A549 (cell line): ENCODE measurements around the gene PCK1. TPM values are rescaled to one million over a fixed set of nuclear protein-coding genes. Genes with fewer than 3 reads are reported as not detected.

Source experiments
- ATAC-seq, 2 experiments: fragments of 200-7000 bp in 1 of 2; fragments of >200 bp in 1 of 2; cut with Nextera tagmentation in 1 of 2; cut with Tn5 transposase in 1 of 2; 3 replicates each; pipeline versions ENCODE4 v1.8.0 to v1.9.1; 2018 to 2020; ENCODE audit warnings: mild to moderate bottlenecking in 1 of 2, moderate library complexity in 1 of 2
- CTCF ChIA-PET: fragments of 300-600 bp; sonication (Branson Sonifier 250); formaldehyde crosslinking; extraction: SDS; loops from one replicate; lab custom pipeline; 2021; ENCODE audit warnings: antibody characterized with exemption, inconsistent platforms; lab: Yijun Ruan, JAX
- POLR2A ChIA-PET: fragments of 350-600 bp; formaldehyde crosslinking; extraction: SDS; loops from one replicate; lab custom pipeline; 2021; ENCODE audit warnings: antibody characterized with exemption, inconsistent platforms; lab: Yijun Ruan, JAX
- DNase-seq, 2 experiments: peaks; one replicate each; pipeline versions ENCODE4 v3.0.0 to v3.0.0-alpha.2; 2011 to 2016; ENCODE audit warnings: low read depth in 1 of 2, low spot score in 1 of 2
- FAIRE-seq: peaks from 2 replicates; lab custom pipeline; 2011; peaks lifted over from hg19 to GRCh38; lab: Jason Lieb, UNC
- H3K27ac ChIP-seq, 2 experiments: fragments of >200 bp; sonication (Bioruptor Twin); formaldehyde crosslinking; 3 replicates each; pipeline ENCODE4 v1.5.1; 2016 to 2017
- H3K4me1 ChIP-seq: fragments of >200 bp; sonication (Bioruptor Twin); formaldehyde crosslinking; 3 replicates; pipeline ENCODE4 v1.6.1; 2016
- H3K4me2 ChIP-seq: fragments of >200 bp; sonication (Bioruptor Twin); formaldehyde crosslinking; 3 replicates; pipeline ENCODE4 v1.6.1; 2016
- H3K4me3 ChIP-seq: fragments of >200 bp; sonication (Bioruptor Twin); formaldehyde crosslinking; 3 replicates; pipeline ENCODE4 v1.5.1; 2016
- H3K9me3 ChIP-seq: fragments of >200 bp; sonication (Bioruptor Twin); formaldehyde crosslinking; 3 replicates; pipeline ENCODE4 v1.6.1; 2016
- CBX8 ChIP-seq: fragments of 200-600 bp; sonication (generic); IDR thresholded peaks from 2 replicates; pipeline ENCODE4 v1.6.1; 2016
- CEBPB ChIP-seq, 2 experiments: fragments of >200 bp in 1 of 2; sonication (Bioruptor Twin) in 1 of 2; formaldehyde crosslinking in 1 of 2; IDR thresholded peaks; 2 replicates each; pipeline ENCODE4 v1.6.1; 2012 to 2016
- CHD2 ChIP-seq: fragments of 150-350 bp; IDR thresholded peaks from 2 replicates; pipeline ENCODE4 v1.6.1; 2014; ENCODE audit warnings: low read length; ENCODE audit not compliant: partially characterized antibody
- CTCF ChIP-seq: fragments of >200 bp; sonication (Bioruptor Twin); formaldehyde crosslinking; IDR thresholded peaks from 3 replicates; pipeline ENCODE4 v1.5.1; 2016
- EHF ChIP-seq: fragments of 250-450 bp; sonication (Bioruptor Pico); IDR thresholded peaks from 2 replicates; pipeline ENCODE4 v1.5.0; 2020; ENCODE audit warnings: mild to moderate bottlenecking
- EHMT2 ChIP-seq: fragments of 200-600 bp; sonication (generic); IDR thresholded peaks from 2 replicates; pipeline ENCODE4 v1.6.1; 2016; ENCODE audit warnings: antibody characterized with exemption, low read depth, mild to moderate bottlenecking, moderate library complexity
- HDAC2 ChIP-seq: fragments of 200-600 bp; sonication (generic); IDR thresholded peaks from 2 replicates; pipeline ENCODE4 v1.6.1; 2016
- HES2 ChIP-seq: fragments of >200 bp; sonication (Bioruptor Twin); formaldehyde crosslinking; IDR thresholded peaks from 2 replicates; pipeline ENCODE4 v1.6.1; 2016
- HEYL ChIP-seq: fragments of 250-450 bp; sonication (Bioruptor Pico); IDR thresholded peaks from 2 replicates; pipeline ENCODE4 v1.8.0; 2021; ENCODE audit warnings: mild to moderate bottlenecking, moderate library complexity
- JUNB ChIP-seq: fragments of >200 bp; sonication (Bioruptor Twin); formaldehyde crosslinking; IDR thresholded peaks from 2 replicates; pipeline ENCODE4 v1.6.1; 2016
- KDM1A ChIP-seq: fragments of 200-600 bp; sonication (generic); IDR thresholded peaks from 2 replicates; pipeline ENCODE4 v1.6.1; 2016; ENCODE audit warnings: low read depth, mild to moderate bottlenecking
- KDM5A ChIP-seq: fragments of 200-600 bp; sonication (generic); IDR thresholded peaks from 2 replicates; pipeline ENCODE4 v1.6.1; 2016; ENCODE audit warnings: antibody characterized with exemption, mild to moderate bottlenecking
- MAFK ChIP-seq: fragments of 450-650 bp; IDR thresholded peaks from 2 replicates; pipeline ENCODE4 v1.6.1; 2014; ENCODE audit not compliant: partially characterized antibody
- MYC ChIP-seq: IDR thresholded peaks from 2 replicates; pipeline ENCODE4 v1.6.1; 2012; ENCODE audit warnings: mild to moderate bottlenecking, inconsistent platforms, low read length, improper control_type of control experiment, borderline replicate concordance
- NFE2L2 ChIP-seq: fragments of 150-350 bp; conservative IDR thresholded peaks from 2 replicates; pipeline ENCODE4 v1.6.1; 2014; ENCODE audit warnings: low read length
- NPAS2 ChIP-seq: fragments of 250-450 bp; sonication (Bioruptor Pico); IDR thresholded peaks from 2 replicates; pipeline ENCODE4 v1.8.0; 2022; ENCODE audit warnings: mild to moderate bottlenecking, moderate library complexity, borderline replicate concordance
- NR3C1 ChIP-seq: fragments of >200 bp; sonication (Bioruptor Twin); formaldehyde crosslinking; IDR thresholded peaks from 3 replicates; pipeline ENCODE4 v1.6.1; 2017
- PBX3 ChIP-seq: IDR thresholded peaks from 2 replicates; pipeline ENCODE4 v1.6.1; 2012
- PHF8 ChIP-seq: fragments of 200-600 bp; sonication (generic); IDR thresholded peaks from 2 replicates; pipeline ENCODE4 v1.6.1; 2016; ENCODE audit warnings: low read depth, mild to moderate bottlenecking, antibody characterized with exemption, moderate library complexity, borderline replicate concordance
- POLR2A ChIP-seq: IDR thresholded peaks from 2 replicates; pipeline ENCODE4 v1.6.1; 2012; ENCODE audit warnings: mild to moderate bottlenecking, low read length
- RARB ChIP-seq: fragments of 250-450 bp; sonication (Bioruptor Pico); IDR thresholded peaks from 2 replicates; pipeline ENCODE4 v1.8.0; 2021; ENCODE audit warnings: mild to moderate bottlenecking, moderate library complexity
- RCOR1 ChIP-seq: fragments of 150-350 bp; IDR thresholded peaks from 2 replicates; pipeline ENCODE4 v1.6.1; 2014; ENCODE audit warnings: antibody characterized with exemption, low read length, low read depth
- RFX5 ChIP-seq: fragments of 450-650 bp; IDR thresholded peaks from 2 replicates; pipeline ENCODE4 v1.7.1; 2014; ENCODE audit warnings: antibody characterized with exemption, mild to moderate bottlenecking, moderate library complexity
- SMC3 ChIP-seq: fragments of >200 bp; sonication (Bioruptor Twin); formaldehyde crosslinking; IDR thresholded peaks from 3 replicates; pipeline ENCODE4 v1.6.1; 2018; ENCODE audit warnings: inconsistent platforms
- SREBF2 ChIP-seq: fragments of 450-650 bp; IDR thresholded peaks from 2 replicates; pipeline ENCODE4 v1.6.1; 2014; ENCODE audit warnings: mild to moderate bottlenecking, moderate library complexity
- TFCP2L1 ChIP-seq: fragments of 250-450 bp; sonication (Bioruptor Pico); IDR thresholded peaks from 2 replicates; pipeline ENCODE4 v1.5.0; 2021; ENCODE audit warnings: mild to moderate bottlenecking
- USF2 ChIP-seq: fragments of 450-650 bp; IDR thresholded peaks from 2 replicates; pipeline ENCODE4 v1.6.1; 2014; ENCODE audit warnings: antibody characterized with exemption
- ZC3H11A ChIP-seq: fragments of 450-650 bp; IDR thresholded peaks from 2 replicates; pipeline ENCODE4 v1.6.1; 2014; ENCODE audit warnings: antibody characterized with exemption, mild to moderate bottlenecking
- ZNF302 ChIP-seq: fragments of 250-450 bp; sonication (Bioruptor Pico); IDR thresholded peaks from 2 replicates; pipeline ENCODE4 v1.9.0; 2021; ENCODE audit warnings: inconsistent platforms, mild to moderate bottlenecking, moderate library complexity
- ZSCAN20 ChIP-seq: fragments of 250-450 bp; sonication (Bioruptor Pico); IDR thresholded peaks from 2 replicates; pipeline ENCODE4 v1.8.0; 2022; ENCODE audit warnings: mild to moderate bottlenecking, moderate library complexity
- WGBS: methylation state at CpG from one replicate; pipeline ENCODE4 v1.1.6; 2017; ENCODE audit errors: missing lambda C conversion rate; 5-methylcytosine and 5-hydroxymethylcytosine counted together
- polyA plus RNA-seq, 4 experiments: library from polyadenylated mRNA; depleted of rRNA in 3 of 4; stranded (reverse); fragments of >200 nt; fragmentation: RNase III in 1 of 4; extraction: RNeasy Plus Mini Kit Qiagen cat#74134 plus additional on column Dnase treatment in 1 of 4; gene quantifications; 2 replicates in 3 of 4; 3 replicates in 1 of 4; pipeline ENCODE4 v1.2.3, GENCODE V29; 2011 to 2017

The PCK1 gene
- polyA plus RNA-seq, 2 of the 4 experiments (the other 2 are of a cell fraction): 0.04 to 0.12 TPM

GRCh38 chr20:57557926-57558613 is 2.8 kb upstream of the PCK1 start:
- CTCF ChIA-PET: interaction anchor here (0.6 to 2.4 kb wide), 3 partner anchors 10 to 43 kb away, joined by 3 to 6 read pairs (median 3); no protein-coding TSS in a partner anchor
- TF ChIP-seq SREBF2 (no peak), USF2 (no peak), MAFK (no peak), CBX8 (no peak), HES2 (no peak), PHF8 (no peak), CTCF (no peak), RARB (CRISPR knock-in tag) (no peak), HDAC2 (no peak), JUNB (no peak), KDM5A (no peak), ZSCAN20 (CRISPR knock-in tag) (no peak), RCOR1 (no peak), ZC3H11A (no peak), EHF (no peak), ZNF302 (no peak)
- DNase-seq (no peak), FAIRE-seq (no peak), ATAC-seq (no peak)
- no peaks in the 10 kb centered on the region for H3K9me3 ChIP-seq
- no peak overlapping the region for H3K4me3 ChIP-seq
- H3K4me2 ChIP-seq: no peak overlapping the region; the same call in 1 of the 3 replicates
- 31% methylated on average over 9 of the region's 9 CpGs for WGBS
- H3K4me1 ChIP-seq: peaks cover 24% of the 10 kb centered on the region
- POLR2A ChIA-PET: no interaction called here
- H3K27ac ChIP-seq: no peak overlapping the region

- DNase-seq: no peak
Measured at GRCh38 chr20:57558614-57559288, 2.2 kb upstream of the PCK1 start.

More at GRCh38 chr20:57558614-57559288, 2.2 kb upstream of the PCK1 start:
- H3K4me2 ChIP-seq: peak overlapping the region; percentile 61
- peaks cover 24% of the 10 kb centered on the region for H3K4me1 ChIP-seq
- 18% methylated on average over 15 of the region's 15 CpGs for WGBS
- POLR2A ChIA-PET: no interaction called here
- no peak overlapping the region for H3K27ac ChIP-seq
- H3K4me3 ChIP-seq: 0 out of 3 replicates have a peak overlapping the region, but pooled peaks have one; percentile 13
- TF ChIP-seq PHF8: no peak
- TF ChIP-seq POLR2A: no peak
- no peak for TF ChIP-seq KDM1A
- no peak for TF ChIP-seq JUNB
- no peak for TF ChIP-seq NR3C1
- no peak for TF ChIP-seq NPAS2 (CRISPR knock-in tag)
- TF ChIP-seq PBX3: no peak
- TF ChIP-seq TFCP2L1: no peak
- no peak for TF ChIP-seq HEYL (CRISPR knock-in tag)
- no peak for TF ChIP-seq KDM5A
- TF ChIP-seq SMC3: no peak
- TF ChIP-seq RARB (CRISPR knock-in tag): no peak
- no peak for TF ChIP-seq CHD2
- no peak for TF ChIP-seq NFE2L2
- TF ChIP-seq CEBPB (IDR thresholded peaks at IDR 0.05): no peak
- no peak for TF ChIP-seq MYC
- no peak for TF ChIP-seq EHMT2
- no peak for TF ChIP-seq EHF
- TF ChIP-seq USF2: no peak
- no peak for TF ChIP-seq RFX5
- no peak for ATAC-seq
- H3K9me3 ChIP-seq: no peaks in the 10 kb centered on the region
- CTCF ChIA-PET: interaction anchor here (0.6 to 2.4 kb wide), 2 partner anchors 10 to 38 kb away, joined by 3 to 6 read pairs; no protein-coding TSS in a partner anchor
- no peak for FAIRE-seq
